Left lung (tissue), 10 donors: ENCODE results near the gene BATF3. TPM values are rescaled to one million over a fixed set of nuclear protein-coding genes. Genes with fewer than 3 reads are reported as not detected.
A peak's percentile ranks its signal among the peaks of the same experiment; 100 is the strongest.

Experiments
- ATAC-seq: fragments of 200-7000 bp; cut with Tn5 transposase; one replicate; pipeline ENCODE4 v1.9.1; 2020; ENCODE audit warnings: moderate library complexity
- DNase-seq, 4 donors: peaks; one replicate each; pipeline ENCODE4 v3.0.0-alpha.2; 2013 to 2020
- H3K27ac ChIP-seq, 2 donors: fragments of 200-600 bp; sonication (generic) in 1 of 2; one replicate each; pipeline versions ENCODE4 v1.5.0 to v1.8.0; 2020 to 2021
- H3K27me3 ChIP-seq, 2 donors: fragments of 200-600 bp; sonication (generic) in 1 of 2; one replicate each; pipeline versions ENCODE4 v1.5.0 to v1.8.0; 2020 to 2021
- H3K36me3 ChIP-seq, 2 donors: fragments of 200-600 bp; sonication (generic) in 1 of 2; one replicate each; pipeline versions ENCODE4 v1.5.0 to v1.8.0; 2020 to 2021
- H3K4me1 ChIP-seq, 2 donors: fragments of 200-600 bp; one replicate each; pipeline ENCODE4 v1.8.0; 2021
- H3K4me3 ChIP-seq, 2 donors: fragments of 200-600 bp; sonication (generic) in 1 of 2; one replicate each; pipeline versions ENCODE4 v1.5.0 to v1.8.0; 2020 to 2021; ENCODE audit warnings: mild to moderate bottlenecking in 1 of 2
- H3K9me3 ChIP-seq, 2 donors: fragments of 200-600 bp; sonication (generic) in 1 of 2; one replicate each; pipeline versions ENCODE4 v1.5.0 to v1.8.0; 2020 to 2021
- CTCF ChIP-seq, 2 donors: fragments of 200-600 bp; sonication (generic) in 1 of 2; IDR thresholded peaks; one replicate each; pipeline versions ENCODE4 v1.5.0 to v1.8.0; 2021; ENCODE audit warnings: antibody characterized with exemption in 2 of 2
- intact Hi-C, 2 donors: fragments of 100-400 bp; cut with DNase I; formaldehyde crosslinking; loops; one replicate each; pipeline versions ENCODE4 v1.11.2 to v1.14.2; 2022
- polyA plus RNA-seq, 6 donors: library from polyadenylated mRNA; unstranded; fragments of 120-200 nt; gene quantifications; one replicate each; pipeline ENCODE4 v1.2.1, GENCODE V29; 2013; ENCODE audit not compliant: insufficient read length in 6 of 6
- total RNA-seq, 2 donors: library from RNA; stranded (reverse); fragmentation: NEBNext Ultra II Directional; extraction: Animal tissue kit (Norgen Biotek cat#: 25700); gene quantifications; one replicate each; pipeline ENCODE4 v1.2.1, GENCODE V29; 2021
- donor health status: DM: no; HTN: yes; CAD: no.
- donor health status: DM: no; HTN: no; CAD: no.

The BATF3 gene
- total and polyA plus RNA-seq, 8 donors, result 1.3 to 9.0 (median 2.6) TPM

GRCh38 chr1:212700223-212700891 is 717 bp upstream of the BATF3 start:
- no peaks in the 10 kb centered on the region for H3K9me3 ChIP-seq
- ATAC-seq, result peak; percentile 50
- no peaks in the 10 kb centered on the region for H3K36me3 ChIP-seq
- DNase-seq, result peak in 2 of 4 donors; percentile 33 to 87
- H3K27ac ChIP-seq, result peak overlapping the region; percentile 61 to 77
- H3K4me1 ChIP-seq, result peaks cover 4 to 40% of the 10 kb centered on the region in 2 donors
- peak overlapping the region; percentile 47 to 64 for H3K4me3 ChIP-seq
- intact Hi-C loops, result no loop called here
- no peak for TF ChIP-seq CTCF (IDR thresholded peaks at IDR 0.05)
- H3K27me3 ChIP-seq, result peaks cover 0 to 29% of the 10 kb centered on the region in 2 donors

GRCh38 chr1:212699104-212699624 is 476 bp downstream of the BATF3 start:
- DNase-seq (peak in 3 of 4 donors; percentile 33 to 90 (median 50)), ATAC-seq (peak; percentile 77)
- peak overlapping the region in 1 of 2 donors; percentile 77 for H3K27ac ChIP-seq
- peak; percentile 28 to 45 for TF ChIP-seq CTCF (IDR thresholded peaks at IDR 0.05)
- intact Hi-C loops, result no loop called here
- no peaks in the 10 kb centered on the region for H3K36me3 ChIP-seq
- peaks cover 4 to 40% of the 10 kb centered on the region in 2 donors for H3K4me1 ChIP-seq
- H3K27me3 ChIP-seq, result peaks cover 0 to 36% of the 10 kb centered on the region in 2 donors
- no peaks in the 10 kb centered on the region for H3K9me3 ChIP-seq
- peak overlapping the region; percentile 47 to 64 for H3K4me3 ChIP-seq

GRCh38 chr1:212698467-212699103 is 1.1 kb downstream of the BATF3 start:
- peak overlapping the region in 1 of 2 donors; percentile 77 for H3K27ac ChIP-seq
- intact Hi-C loops, result no loop called here
- H3K36me3 ChIP-seq, result peaks cover 0 to 2% of the 10 kb centered on the region in 2 donors
- DNase-seq (no peak), ATAC-seq (no peak)
- H3K9me3 ChIP-seq, result no peaks in the 10 kb centered on the region
- H3K27me3 ChIP-seq, result peaks cover 0 to 36% of the 10 kb centered on the region in 2 donors
- H3K4me3 ChIP-seq, result peak overlapping the region in 1 of 2 donors; percentile 64
- H3K4me1 ChIP-seq, result peaks cover 4 to 40% of the 10 kb centered on the region in 2 donors
- TF ChIP-seq CTCF (IDR thresholded peaks at IDR 0.05), result no peak

- TF ChIP-seq CTCF (IDR thresholded peaks at IDR 0.05), result no peak
- intact Hi-C loops, result no loop called here
- ATAC-seq, result no peak
- Histone ChIP-seq H3K27ac (no peak overlapping the region), H3K4me3 (no peak overlapping the region), H3K27me3 (peaks cover 0 to 35% of the 10 kb centered on the region in 2 donors), H3K9me3 (no peaks in the 10 kb centered on the region), H3K4me1 (peaks cover 4 to 37% of the 10 kb centered on the region in 2 donors), H3K36me3 (peaks cover 0 to 5% of the 10 kb centered on the region in 2 donors)
- no peak for DNase-seq
These were observed 2.8 kb downstream of the BATF3 start for GRCh38 chr1:212696721-212697331.
